ENCODE results near the gene ADAM22.
A peak's percentile ranks its signal among the peaks of the same experiment; 100 is the strongest.

Gene ADAM22

GRCh38 chr7:88042803-88043202, 108.8 kb downstream of the ADAM22 start:
- DNase-seq = no peak

- no peak for DNase-seq
These were observed 110.0 kb downstream of the ADAM22 start for GRCh38 chr7:88044069-88044468.

- no peak for DNase-seq
These were observed 113.0 kb downstream of the ADAM22 start for GRCh38 chr7:88046839-88047573.

GRCh38 chr7:88057655-88058054, 123.6 kb downstream of the ADAM22 start:
- no peak for DNase-seq

- DNase-seq = no peak
These were observed 128.2 kb downstream of the ADAM22 start for GRCh38 chr7:88062238-88062637.

- no peak for DNase-seq
These were observed 135.0 kb downstream of the ADAM22 start for GRCh38 chr7:88069093-88069492.

- no peak for DNase-seq
These were observed 138.1 kb downstream of the ADAM22 start for GRCh38 chr7:88071994-88072714.

- no peak for DNase-seq
These were observed 138.6 kb downstream of the ADAM22 start for GRCh38 chr7:88072715-88073055.

- no peak for DNase-seq
These were observed 139.6 kb downstream of the ADAM22 start for GRCh38 chr7:88073626-88074025.

GRCh38 chr7:88075216-88075615, 141.2 kb downstream of the ADAM22 start:
- DNase-seq = no peak

GRCh38 chr7:88083883-88084282, 149.8 kb downstream of the ADAM22 start:
- no peak for DNase-seq

GRCh38 chr7:88089561-88089960, 155.5 kb downstream of the ADAM22 start:
- no peak for DNase-seq

- DNase-seq = no peak
These were observed 156.2 kb downstream of the ADAM22 start for GRCh38 chr7:88090240-88090639.

GRCh38 chr7:88090671-88091070, 156.6 kb downstream of the ADAM22 start:
- DNase-seq = no peak

- DNase-seq = no peak
These were observed 158.1 kb downstream of the ADAM22 start for GRCh38 chr7:88091988-88092675.

- DNase-seq = no peak
These were observed 158.6 kb downstream of the ADAM22 start for GRCh38 chr7:88092676-88092999.

- no peak for DNase-seq
These were observed 167.7 kb downstream of the ADAM22 start for GRCh38 chr7:88101769-88102168.

GRCh38 chr7:88102675-88103074, 168.6 kb downstream of the ADAM22 start:
- no peak for DNase-seq

- no peak for DNase-seq
These were observed 170.7 kb downstream of the ADAM22 start for GRCh38 chr7:88104732-88105131.

- DNase-seq = no peak
These were observed 171.2 kb downstream of the ADAM22 start for GRCh38 chr7:88105231-88105630.

- DNase-seq = no peak
These were observed 172.4 kb downstream of the ADAM22 start for GRCh38 chr7:88106434-88106833.

- DNase-seq = no peak
These were observed 175.6 kb downstream of the ADAM22 start for GRCh38 chr7:88109612-88110011.

- DNase-seq = peak; percentile 28
These were observed 177.2 kb downstream of the ADAM22 start for GRCh38 chr7:88111140-88111743.

All from fibroblast of skin of abdomen (primary cell).